NCI-H345 (cell line): ENCODE data around the gene SLTM.
"Not testable (repeated sequence)": the region's sequence is repeated elsewhere in the genome, so short reads cannot be mapped to it uniquely, and the experiment has no call there.

ENCODE experiments used
- DNase-seq: peaks from one replicate; lab custom pipeline; 2025; lab: John Stamatoyannopoulos, UW

The SLTM gene

GRCh38 chr15:58876306-58877106, 57.0 kb downstream of the SLTM start:
- DNase-seq = no peak

- no peak for DNase-seq
Observed at GRCh38 chr15:58875343-58875742, 58.1 kb downstream of the SLTM start.

GRCh38 chr15:58873267-58873666, 60.2 kb downstream of the SLTM start:
- DNase-seq = no peak

DNA sequence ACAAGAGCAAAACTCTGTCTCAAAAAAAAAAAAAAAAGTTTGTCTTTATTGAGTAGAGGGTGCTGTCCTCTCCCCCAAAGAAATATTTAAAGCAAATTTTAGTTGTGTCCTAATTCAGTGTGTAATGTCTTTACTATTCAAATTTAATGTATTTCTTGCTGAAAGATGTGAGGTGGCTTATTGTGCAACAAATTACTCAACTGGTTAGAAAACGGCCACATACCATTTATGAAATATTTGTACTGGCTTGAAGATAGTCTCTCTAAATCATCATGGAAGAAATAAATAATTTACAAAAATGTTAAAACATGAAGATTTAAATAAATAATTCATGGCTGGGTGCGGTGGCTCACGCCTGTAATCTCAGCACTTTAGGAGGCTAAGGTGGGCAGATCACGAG, 63.0 kb downstream of the SLTM start:
- DNase-seq = no peak

- DNase-seq = no peak
Observed at GRCh38 chr15:58867926-58868325, 65.6 kb downstream of the SLTM start.

- no peak for DNase-seq
Observed at GRCh38 chr15:58865425-58865880, 68.0 kb downstream of the SLTM start.

DNA sequence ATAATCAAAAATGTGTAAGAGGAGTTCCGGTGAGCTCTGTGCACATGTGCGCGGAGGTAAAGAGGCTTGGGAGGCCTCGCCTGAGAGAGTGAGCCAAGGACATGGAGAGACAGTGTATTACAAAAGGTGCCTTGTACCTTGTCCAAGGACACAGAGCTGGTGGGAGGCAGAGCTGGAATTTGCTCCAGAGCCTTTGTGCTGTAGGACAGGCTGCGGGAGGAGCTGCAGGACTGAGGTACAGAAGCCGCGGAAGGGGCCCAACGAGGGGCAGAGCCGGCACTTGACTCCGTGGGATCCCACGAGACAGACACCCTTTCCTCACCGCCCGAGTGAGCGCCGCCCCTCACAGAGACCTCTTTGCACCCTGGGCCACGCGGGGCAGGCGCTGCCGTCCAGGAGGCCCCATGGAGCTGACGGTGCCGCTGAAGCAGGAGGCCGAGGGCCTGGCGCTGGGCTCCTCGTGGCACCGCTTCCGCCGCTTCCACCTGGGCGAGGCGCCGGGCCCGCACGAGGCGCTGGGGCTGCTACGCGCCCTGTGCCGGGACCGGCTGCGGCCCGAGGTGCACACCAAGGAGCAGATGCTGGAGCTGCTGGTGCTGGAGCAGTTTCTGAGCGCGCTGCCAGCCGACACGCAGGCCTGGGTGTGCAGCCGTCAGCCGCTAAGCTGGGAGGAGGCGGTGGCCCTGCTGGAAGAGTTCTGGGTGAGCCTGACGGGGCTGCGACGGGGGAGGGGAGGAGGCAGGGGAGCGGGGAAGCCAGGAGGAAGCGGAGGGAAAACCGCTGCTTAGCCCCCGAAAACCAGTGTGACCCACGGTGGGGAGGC, 68.7 kb downstream of the SLTM start:
- no peak for DNase-seq

DNA sequence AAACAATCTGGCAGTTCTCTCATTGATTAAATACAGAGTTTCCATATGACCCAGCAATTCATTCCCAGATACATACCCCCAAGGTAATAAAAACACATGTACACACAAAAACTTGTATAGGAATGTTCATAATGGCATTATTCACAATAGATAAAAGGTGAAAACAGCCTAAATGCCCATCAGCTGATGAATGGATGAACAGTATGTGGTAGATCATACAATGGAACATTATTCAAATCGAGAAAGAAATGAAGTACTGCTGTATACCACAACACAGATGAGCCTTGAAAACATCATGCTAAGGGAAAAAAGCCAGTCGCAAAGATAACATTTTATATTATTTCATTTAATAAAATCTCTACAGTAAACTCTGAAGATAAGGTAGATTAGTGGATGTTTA, 71.2 kb downstream of the SLTM start:
- no peak for DNase-seq

DNA sequence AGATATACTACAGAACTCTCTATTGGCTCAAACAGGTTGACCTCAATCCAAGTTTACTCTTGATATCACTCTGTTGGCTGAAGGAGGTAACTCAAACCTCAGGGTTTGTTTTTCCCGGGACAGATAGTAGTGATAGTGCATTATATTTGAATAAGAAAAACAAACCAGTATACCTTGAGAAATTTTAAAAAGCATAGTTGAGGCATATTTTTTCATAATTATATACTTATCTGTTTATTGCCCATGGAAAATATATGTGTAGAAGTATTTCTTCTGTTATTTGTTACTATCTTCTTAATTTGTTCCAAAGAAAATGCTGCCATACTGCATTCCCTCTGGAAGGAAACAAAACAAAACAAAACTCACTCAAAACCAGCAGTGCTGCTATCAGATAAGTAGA, 76.9 kb downstream of the SLTM start:
- not testable (repeated sequence) for DNase-seq

GRCh38 chr15:58856086-58856485, 77.4 kb downstream of the SLTM start:
- no peak for DNase-seq

DNA sequence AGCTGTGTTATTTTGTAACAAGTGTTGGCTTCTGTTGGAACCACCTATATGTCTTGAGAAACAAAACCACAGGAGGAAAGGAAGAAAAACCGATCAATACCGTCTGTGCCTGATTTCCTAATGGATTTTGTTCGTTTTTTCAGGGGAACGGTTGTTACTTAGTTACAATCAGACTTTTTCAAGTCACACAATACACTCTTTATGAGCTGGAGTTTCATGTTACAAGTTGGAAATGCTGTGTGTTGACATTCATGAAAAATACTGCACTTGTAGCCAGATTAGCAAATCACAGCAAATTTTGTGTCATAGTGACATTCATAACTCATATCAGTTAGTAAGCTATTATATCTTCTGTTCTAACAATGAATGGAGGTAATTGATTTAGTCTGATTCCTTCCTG, 78.9 kb downstream of the SLTM start:
- DNase-seq = no peak

DNA sequence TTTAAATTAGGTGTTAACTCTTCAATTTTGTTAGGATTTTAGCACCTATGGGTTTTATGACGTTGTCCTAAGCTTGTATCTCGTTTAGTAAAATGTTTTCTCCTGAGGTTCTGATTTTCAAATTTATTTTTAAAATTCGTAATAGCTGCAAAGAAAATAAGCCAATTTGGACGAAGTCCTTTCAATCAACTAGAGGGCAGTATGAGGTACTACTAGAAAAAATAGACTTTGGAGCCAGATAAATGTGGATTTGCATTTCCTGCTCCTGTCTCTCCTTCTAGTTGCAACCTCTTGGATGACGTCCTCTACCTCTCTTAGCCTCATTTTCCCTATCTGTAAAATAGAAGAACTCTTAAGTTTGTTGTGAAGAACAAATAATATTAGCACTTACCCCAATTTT, 81.1 kb downstream of the SLTM start:
- DNase-seq = no peak

DNA sequence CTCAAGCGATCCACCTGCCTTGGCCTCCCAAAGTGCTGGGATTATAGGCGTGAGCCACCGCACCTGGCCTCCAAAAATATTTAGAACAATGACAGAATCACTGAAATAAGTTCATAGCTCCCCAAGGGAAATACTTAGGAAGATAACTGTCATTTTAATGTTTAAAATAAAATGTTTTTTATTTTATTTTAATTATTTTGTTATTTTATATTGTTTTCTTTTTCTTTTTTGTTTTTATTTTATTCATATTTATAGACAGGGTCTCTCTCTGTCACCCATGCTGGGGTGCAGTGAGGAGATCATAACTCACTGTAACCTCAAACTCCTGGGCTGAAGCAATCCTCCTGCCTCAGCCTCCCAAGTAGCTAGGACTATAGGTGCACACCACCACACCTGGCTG, 82.3 kb downstream of the SLTM start:
- not testable (repeated sequence) for DNase-seq

DNA sequence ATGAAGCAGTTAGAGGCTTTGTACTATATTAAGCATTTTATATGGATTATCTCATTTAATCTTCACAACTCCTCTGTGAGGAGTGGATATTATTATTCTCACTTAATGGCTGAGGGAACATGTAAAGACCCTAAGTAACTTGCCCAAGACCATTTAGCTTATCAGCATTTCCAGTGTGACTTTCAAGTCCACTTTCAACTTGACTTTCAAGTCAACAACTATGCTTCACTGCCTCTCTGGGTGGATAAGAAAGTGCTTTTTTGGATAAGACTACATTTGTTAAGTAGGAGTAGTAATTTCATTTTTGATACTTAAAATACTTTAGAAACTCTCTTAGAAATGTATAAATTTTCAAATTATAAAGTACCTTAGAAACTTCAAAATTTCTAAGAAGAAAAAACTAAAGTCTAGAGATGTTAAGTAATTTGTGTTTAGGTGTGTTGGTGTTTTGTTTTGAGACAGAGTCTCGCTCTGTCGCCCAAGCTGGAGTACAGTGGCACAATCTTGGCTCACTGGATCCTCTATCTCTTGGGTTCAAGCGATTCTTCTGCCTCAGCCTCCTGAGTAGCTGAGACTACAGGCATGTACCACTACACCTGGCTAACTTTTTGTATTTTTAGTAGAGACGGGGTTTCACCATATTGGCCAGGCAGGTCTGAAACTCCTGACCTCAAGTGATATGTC, 90.6 kb downstream of the SLTM start:
- no peak for DNase-seq

- no peak for DNase-seq
Observed at GRCh38 chr15:58840048-58840447, 93.4 kb downstream of the SLTM start.

GRCh38 chr15:58839485-58839884, 94.0 kb downstream of the SLTM start:
- no peak for DNase-seq

DNA sequence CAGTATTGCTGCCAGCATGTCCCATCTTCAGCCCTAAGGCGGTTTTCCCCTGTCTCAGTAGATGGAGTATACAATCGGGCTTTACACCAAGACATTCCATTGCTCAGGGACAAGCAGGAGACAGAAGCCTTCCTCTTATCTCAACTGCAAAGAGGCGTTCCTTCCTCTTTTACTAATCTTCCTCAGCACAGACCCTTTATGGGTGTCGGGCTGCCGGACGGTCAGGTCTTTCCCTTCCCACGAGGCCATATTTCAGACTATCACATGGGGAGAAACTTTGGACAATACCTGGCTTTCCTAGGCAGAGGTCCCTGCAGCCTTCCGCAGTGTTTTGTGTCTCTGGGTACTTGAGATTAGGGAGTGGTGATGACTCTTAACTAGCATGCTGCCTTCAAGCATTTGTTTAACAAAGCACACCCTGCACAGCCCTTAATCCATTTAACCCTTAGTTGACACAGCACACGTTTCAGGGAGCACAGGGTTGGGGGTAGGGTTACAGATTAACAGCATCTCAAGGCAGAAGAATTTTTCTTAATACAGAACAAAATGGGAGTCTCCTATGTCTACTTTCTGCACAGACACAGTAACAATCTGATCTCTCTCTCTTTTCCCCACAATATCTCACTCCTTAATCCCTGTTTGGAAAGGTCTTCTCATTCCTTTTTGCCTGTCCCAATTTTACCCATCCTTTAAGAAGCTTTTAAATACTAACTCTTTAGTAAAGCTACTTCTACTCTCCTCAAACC, 99.6 kb downstream of the SLTM start:
- DNase-seq = not testable (repeated sequence)

GRCh38 chr15:58830556-58830955, 102.9 kb downstream of the SLTM start:
- no peak for DNase-seq
